PC-3 (cell line): ENCODE results near the gene ESYT3.

Source experiments
- EZH2 ChIP-seq: fragments of 300-600 bp; sonication (generic); IDR thresholded peaks from one replicate; pipeline ENCODE4 v1.6.1; 2017; ENCODE audit warnings: antibody characterized with exemption, mild to moderate bottlenecking, low read length; ENCODE audit not compliant: unreplicated experiment
- EZH2phosphoT487 ChIP-seq: fragments of 300-600 bp; sonication (generic); IDR thresholded peaks from 2 replicates; pipeline ENCODE4 v1.6.1; 2018; ENCODE audit warnings: mild to moderate bottlenecking, antibody characterized with exemption, low read length, borderline replicate concordance
- TF ChIP-seq, protein P1 (sequence below): fragments of 300-600 bp; sonication (generic); conservative IDR thresholded peaks from 2 replicates; pipeline ENCODE4 v1.5.1; 2017; ENCODE audit warnings: antibody characterized with exemption, low read depth, mild to moderate bottlenecking, low read length

DNA sequence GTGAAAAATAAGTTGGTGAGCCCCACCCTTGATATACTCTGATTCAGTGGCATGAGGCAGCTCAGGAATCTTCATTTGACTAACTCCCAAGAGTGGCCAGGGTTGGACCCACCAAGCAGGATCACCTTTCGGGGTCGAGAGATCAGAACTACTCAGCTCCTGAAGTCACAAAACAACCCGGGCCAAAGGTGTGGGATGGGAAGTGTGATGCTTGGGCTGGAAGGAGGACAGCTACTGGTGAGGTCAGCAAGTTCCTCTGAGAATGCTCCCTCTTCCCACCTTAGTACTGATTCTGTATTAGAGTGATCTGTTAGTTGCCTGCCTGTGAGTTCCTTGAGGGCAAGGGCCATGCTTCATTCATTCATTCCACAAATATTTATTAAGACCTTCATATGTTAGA is 15.1 kb downstream of the ESYT3 start:
- TF ChIP-seq EZH2phosphoT487 (no peak), EZH2 (no peak)
- TF ChIP-seq, protein P1, sequence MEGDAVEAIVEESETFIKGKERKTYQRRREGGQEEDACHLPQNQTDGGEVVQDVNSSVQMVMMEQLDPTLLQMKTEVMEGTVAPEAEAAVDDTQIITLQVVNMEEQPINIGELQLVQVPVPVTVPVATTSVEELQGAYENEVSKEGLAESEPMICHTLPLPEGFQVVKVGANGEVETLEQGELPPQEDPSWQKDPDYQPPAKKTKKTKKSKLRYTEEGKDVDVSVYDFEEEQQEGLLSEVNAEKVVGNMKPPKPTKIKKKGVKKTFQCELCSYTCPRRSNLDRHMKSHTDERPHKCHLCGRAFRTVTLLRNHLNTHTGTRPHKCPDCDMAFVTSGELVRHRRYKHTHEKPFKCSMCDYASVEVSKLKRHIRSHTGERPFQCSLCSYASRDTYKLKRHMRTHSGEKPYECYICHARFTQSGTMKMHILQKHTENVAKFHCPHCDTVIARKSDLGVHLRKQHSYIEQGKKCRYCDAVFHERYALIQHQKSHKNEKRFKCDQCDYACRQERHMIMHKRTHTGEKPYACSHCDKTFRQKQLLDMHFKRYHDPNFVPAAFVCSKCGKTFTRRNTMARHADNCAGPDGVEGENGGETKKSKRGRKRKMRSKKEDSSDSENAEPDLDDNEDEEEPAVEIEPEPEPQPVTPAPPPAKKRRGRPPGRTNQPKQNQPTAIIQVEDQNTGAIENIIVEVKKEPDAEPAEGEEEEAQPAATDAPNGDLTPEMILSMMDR, result no peak
